GM23338 (cell line): ENCODE measurements around the gene EXOC3L1. TPM values are rescaled to one million over a fixed set of nuclear protein-coding genes. Genes with fewer than 3 reads are reported as not detected.

Experiments used
- ATAC-seq: fragments of 200-7000 bp; cut with Tn5 transposase; 3 replicates; pipeline ENCODE4 v1.9.1; 2020
- DNase-seq: peaks from one replicate; pipeline ENCODE4 v3.0.0-alpha.2; 2015; ENCODE audit warnings: low spot score
- H2AFZ ChIP-seq: fragments of 200-600 bp; sonication (generic); 2 replicates; pipeline ENCODE4 v1.8.0; 2016; ENCODE audit warnings: antibody characterized with exemption, mild to moderate bottlenecking, moderate library complexity
- H3F3A ChIP-seq: fragments of 200-600 bp; sonication (generic); replicated peaks from 2 replicates; pipeline ENCODE4 v1.8.0; 2017; ENCODE audit warnings: antibody characterized with exemption, mixed run types, low read depth
- H3K27ac ChIP-seq: fragments of 200-600 bp; sonication (generic); 2 replicates; pipeline ENCODE4 v1.6.1; 2016; ENCODE audit warnings: low read depth
- H3K27me3 ChIP-seq: fragments of 200-600 bp; sonication (generic); 2 replicates; pipeline ENCODE4 v1.8.0; 2016; ENCODE audit warnings: mild to moderate bottlenecking, mixed run types, moderate library complexity; ENCODE audit not compliant: insufficient read depth
- H3K36me3 ChIP-seq: fragments of 200-600 bp; sonication (generic); 2 replicates; pipeline ENCODE4 v1.8.0; 2016; ENCODE audit warnings: mild to moderate bottlenecking; ENCODE audit not compliant: insufficient read depth
- H3K4me1 ChIP-seq: fragments of 200-600 bp; sonication (generic); 2 replicates; pipeline ENCODE4 v1.8.0; 2016; ENCODE audit warnings: mild to moderate bottlenecking, moderate library complexity; ENCODE audit not compliant: insufficient read depth
- H3K4me2 ChIP-seq: fragments of 200-600 bp; sonication (generic); 2 replicates; pipeline ENCODE4 v1.7.1; 2017; ENCODE audit warnings: mixed run types
- H3K4me3 ChIP-seq: fragments of 200-600 bp; sonication (generic); 2 replicates; pipeline ENCODE4 v1.6.1; 2016; ENCODE audit warnings: mixed run types
- H3K79me2 ChIP-seq: fragments of 200-600 bp; sonication (generic); replicated peaks from 2 replicates; pipeline ENCODE4 v1.8.0; 2017; ENCODE audit warnings: mild to moderate bottlenecking; ENCODE audit not compliant: insufficient read depth
- H3K9me2 ChIP-seq: fragments of 200-600 bp; sonication (generic); 2 replicates; pipeline ENCODE4 v1.8.0; 2017; ENCODE audit not compliant: insufficient read depth
- H4K20me1 ChIP-seq: fragments of 200-600 bp; sonication (generic); replicated peaks from 2 replicates; pipeline ENCODE4 v1.8.0; 2017; ENCODE audit warnings: mild to moderate bottlenecking; ENCODE audit not compliant: insufficient read depth
- H3K27ac Mint-ChIP-seq: 2 replicates; pipeline ENCODE4 v1.8.0; 2020; ENCODE audit warnings: inconsistent platforms, mild to moderate bottlenecking, moderate library complexity, mixed read lengths
- H3K27me3 Mint-ChIP-seq: 3 replicates; pipeline ENCODE4 v1.8.0; 2022; ENCODE audit warnings: low read depth, mild to moderate bottlenecking, moderate library complexity, mixed read lengths, inconsistent platforms; ENCODE audit not compliant: insufficient read depth, poor library complexity
- H3K36me3 Mint-ChIP-seq: 3 replicates; pipeline ENCODE4 v1.8.0; 2021; ENCODE audit warnings: low read depth, mild to moderate bottlenecking, inconsistent platforms, moderate library complexity, mixed read lengths
- H3K4me1 Mint-ChIP-seq: 3 replicates; pipeline ENCODE4 v1.8.0; 2020; ENCODE audit warnings: mild to moderate bottlenecking, inconsistent platforms, mixed read lengths
- H3K4me3 Mint-ChIP-seq: 3 replicates; pipeline ENCODE4 v1.8.0; 2021; ENCODE audit warnings: moderate library complexity, mild to moderate bottlenecking, inconsistent platforms, mixed read lengths
- H3K9me3 Mint-ChIP-seq: 3 replicates; pipeline ENCODE4 v1.8.0; 2020; ENCODE audit warnings: moderate library complexity, mild to moderate bottlenecking, inconsistent platforms, mixed read lengths
- CREB1 ChIP-seq: fragments of 250-450 bp; sonication (Bioruptor Pico); IDR thresholded peaks from 2 replicates; pipeline ENCODE4 v1.5.0; 2020; ENCODE audit warnings: low read depth, mild to moderate bottlenecking, moderate library complexity
- EZH2phosphoT487 ChIP-seq: fragments of 200-600 bp; sonication (generic); IDR thresholded peaks from one replicate; pipeline ENCODE4 v1.8.1; 2018; ENCODE audit warnings: antibody characterized with exemption; ENCODE audit not compliant: unreplicated experiment
- JUNB ChIP-seq: IDR thresholded peaks from one replicate; pipeline ENCODE4 v1.6.1; 2016; ENCODE audit warnings: antibody characterized with exemption; ENCODE audit not compliant: unreplicated experiment
- NANOG ChIP-seq: IDR thresholded peaks from 2 replicates; pipeline ENCODE4 v1.6.1; 2016; ENCODE audit warnings: antibody characterized with exemption, borderline replicate concordance
- POLR2AphosphoS5 ChIP-seq: IDR thresholded peaks from 2 replicates; pipeline ENCODE4 v1.6.1; 2016; ENCODE audit warnings: antibody characterized with exemption, low read depth
- STAT1 ChIP-seq: IDR thresholded peaks from one replicate; pipeline ENCODE4 v1.6.1; 2016; ENCODE audit warnings: antibody characterized with exemption; ENCODE audit not compliant: unreplicated experiment
- polyA plus RNA-seq: library from polyadenylated mRNA; unstranded; fragments of >200 nt; fragmentation: Nextera tagmentation; extraction: Ambion mirVana; gene quantifications from 2 replicates; pipeline ENCODE4 v1.2.1, GENCODE V29; 2016
- total RNA-seq: library from RNA; depleted of rRNA; stranded (reverse); fragments of >200 nt; shearing (Covaris generic); gene quantifications from 2 replicates; pipeline ENCODE4 v1.2.3, GENCODE V29; 2014
- TF ChIP-seq, protein P1 (sequence below): fragments of 250-450 bp; sonication (Bioruptor Pico); IDR thresholded peaks from 2 replicates; pipeline ENCODE4 v1.5.0; 2020; ENCODE audit warnings: mild to moderate bottlenecking, moderate library complexity
- TF ChIP-seq, protein P2 (sequence below): IDR thresholded peaks from 2 replicates; pipeline ENCODE4 v1.6.1; 2016; ENCODE audit warnings: antibody characterized with exemption
- TF ChIP-seq, protein P3 (sequence below): IDR thresholded peaks from one replicate; pipeline ENCODE4 v1.6.1; 2018; ENCODE audit warnings: antibody characterized with exemption; ENCODE audit not compliant: unreplicated experiment
- TF ChIP-seq, protein P4 (sequence below), 2 experiments: fragments of 200-600 bp in 1 of 2; sonication (generic) in 1 of 2; conservative IDR thresholded peaks; 2 replicates each; pipeline versions ENCODE4 v1.5.1 to v1.6.1; 2016 to 2017; ENCODE audit warnings: antibody characterized with exemption in 2 of 2, low read depth in 2 of 2, mild to moderate bottlenecking in 2 of 2, moderate library complexity in 1 of 2

Gene EXOC3L1
- total and polyA plus RNA-seq, 2 experiments from 2014 or later = 1.1 to 2.3 TPM

DNA sequence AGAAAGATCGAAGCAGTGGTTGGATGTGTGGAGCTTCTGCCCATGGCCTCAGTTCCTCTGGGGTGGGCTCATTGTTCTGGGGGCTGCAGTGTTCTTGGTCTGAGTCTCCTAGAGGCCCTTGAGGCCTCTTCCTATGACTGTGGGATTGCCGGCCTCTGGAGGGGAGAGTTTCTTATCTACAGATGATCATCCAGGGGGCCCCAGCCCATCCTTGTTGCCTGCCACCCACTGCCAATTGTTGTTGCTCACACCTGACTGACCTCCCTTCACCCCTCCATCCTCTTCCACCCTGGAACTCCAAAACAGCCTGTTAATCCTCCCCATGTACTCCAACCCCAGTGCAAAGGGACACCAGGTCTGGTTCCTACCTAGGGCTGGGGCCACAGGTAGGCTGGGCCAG, 45.0 kb downstream of the EXOC3L1 start (continued):
- TF ChIP-seq, protein P1, sequence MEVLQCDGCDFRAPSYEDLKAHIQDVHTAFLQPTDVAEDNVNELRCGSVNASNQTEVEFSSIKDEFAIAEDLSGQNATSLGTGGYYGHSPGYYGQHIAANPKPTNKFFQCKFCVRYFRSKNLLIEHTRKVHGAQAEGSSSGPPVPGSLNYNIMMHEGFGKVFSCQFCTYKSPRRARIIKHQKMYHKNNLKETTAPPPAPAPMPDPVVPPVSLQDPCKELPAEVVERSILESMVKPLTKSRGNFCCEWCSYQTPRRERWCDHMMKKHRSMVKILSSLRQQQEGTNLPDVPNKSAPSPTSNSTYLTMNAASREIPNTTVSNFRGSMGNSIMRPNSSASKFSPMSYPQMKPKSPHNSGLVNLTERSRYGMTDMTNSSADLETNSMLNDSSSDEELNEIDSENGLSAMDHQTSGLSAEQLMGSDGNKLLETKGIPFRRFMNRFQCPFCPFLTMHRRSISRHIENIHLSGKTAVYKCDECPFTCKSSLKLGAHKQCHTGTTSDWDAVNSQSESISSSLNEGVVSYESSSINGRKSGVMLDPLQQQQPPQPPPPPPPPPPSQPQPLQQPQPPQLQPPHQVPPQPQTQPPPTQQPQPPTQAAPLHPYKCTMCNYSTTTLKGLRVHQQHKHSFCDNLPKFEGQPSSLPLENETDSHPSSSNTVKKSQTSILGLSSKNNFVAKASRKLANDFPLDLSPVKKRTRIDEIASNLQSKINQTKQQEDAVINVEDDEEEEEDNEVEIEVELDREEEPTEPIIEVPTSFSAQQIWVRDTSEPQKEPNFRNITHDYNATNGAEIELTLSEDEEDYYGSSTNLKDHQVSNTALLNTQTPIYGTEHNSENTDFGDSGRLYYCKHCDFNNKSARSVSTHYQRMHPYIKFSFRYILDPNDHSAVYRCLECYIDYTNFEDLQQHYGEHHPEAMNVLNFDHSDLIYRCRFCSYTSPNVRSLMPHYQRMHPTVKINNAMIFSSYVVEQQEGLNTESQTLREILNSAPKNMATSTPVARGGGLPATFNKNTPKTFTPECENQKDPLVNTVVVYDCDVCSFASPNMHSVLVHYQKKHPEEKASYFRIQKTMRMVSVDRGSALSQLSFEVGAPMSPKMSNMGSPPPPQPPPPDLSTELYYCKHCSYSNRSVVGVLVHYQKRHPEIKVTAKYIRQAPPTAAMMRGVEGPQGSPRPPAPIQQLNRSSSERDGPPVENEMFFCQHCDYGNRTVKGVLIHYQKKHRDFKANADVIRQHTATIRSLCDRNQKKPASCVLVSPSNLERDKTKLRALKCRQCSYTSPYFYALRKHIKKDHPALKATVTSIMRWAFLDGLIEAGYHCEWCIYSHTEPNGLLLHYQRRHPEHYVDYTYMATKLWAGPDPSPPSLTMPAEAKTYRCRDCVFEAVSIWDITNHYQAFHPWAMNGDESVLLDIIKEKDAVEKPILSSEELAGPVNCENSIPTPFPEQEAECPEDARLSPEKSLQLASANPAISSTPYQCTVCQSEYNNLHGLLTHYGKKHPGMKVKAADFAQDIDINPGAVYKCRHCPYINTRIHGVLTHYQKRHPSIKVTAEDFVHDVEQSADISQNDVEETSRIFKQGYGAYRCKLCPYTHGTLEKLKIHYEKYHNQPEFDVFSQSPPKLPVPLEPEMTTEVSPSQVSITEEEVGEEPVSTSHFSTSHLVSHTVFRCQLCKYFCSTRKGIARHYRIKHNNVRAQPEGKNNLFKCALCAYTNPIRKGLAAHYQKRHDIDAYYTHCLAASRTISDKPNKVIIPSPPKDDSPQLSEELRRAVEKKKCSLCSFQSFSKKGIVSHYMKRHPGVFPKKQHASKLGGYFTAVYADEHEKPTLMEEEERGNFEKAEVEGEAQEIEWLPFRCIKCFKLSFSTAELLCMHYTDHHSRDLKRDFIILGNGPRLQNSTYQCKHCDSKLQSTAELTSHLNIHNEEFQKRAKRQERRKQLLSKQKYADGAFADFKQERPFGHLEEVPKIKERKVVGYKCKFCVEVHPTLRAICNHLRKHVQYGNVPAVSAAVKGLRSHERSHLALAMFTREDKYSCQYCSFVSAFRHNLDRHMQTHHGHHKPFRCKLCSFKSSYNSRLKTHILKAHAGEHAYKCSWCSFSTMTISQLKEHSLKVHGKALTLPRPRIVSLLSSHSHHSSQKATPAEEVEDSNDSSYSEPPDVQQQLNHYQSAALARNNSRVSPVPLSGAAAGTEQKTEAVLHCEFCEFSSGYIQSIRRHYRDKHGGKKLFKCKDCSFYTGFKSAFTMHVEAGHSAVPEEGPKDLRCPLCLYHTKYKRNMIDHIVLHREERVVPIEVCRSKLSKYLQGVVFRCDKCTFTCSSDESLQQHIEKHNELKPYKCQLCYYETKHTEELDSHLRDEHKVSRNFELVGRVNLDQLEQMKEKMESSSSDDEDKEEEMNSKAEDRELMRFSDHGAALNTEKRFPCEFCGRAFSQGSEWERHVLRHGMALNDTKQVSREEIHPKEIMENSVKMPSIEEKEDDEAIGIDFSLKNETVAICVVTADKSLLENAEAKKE (CRISPR knock-in tag) = no peak
- no peak for TF ChIP-seq POLR2AphosphoS5
- no peak for TF ChIP-seq NANOG
- no peak for TF ChIP-seq JUNB
- TF ChIP-seq, protein P2, sequence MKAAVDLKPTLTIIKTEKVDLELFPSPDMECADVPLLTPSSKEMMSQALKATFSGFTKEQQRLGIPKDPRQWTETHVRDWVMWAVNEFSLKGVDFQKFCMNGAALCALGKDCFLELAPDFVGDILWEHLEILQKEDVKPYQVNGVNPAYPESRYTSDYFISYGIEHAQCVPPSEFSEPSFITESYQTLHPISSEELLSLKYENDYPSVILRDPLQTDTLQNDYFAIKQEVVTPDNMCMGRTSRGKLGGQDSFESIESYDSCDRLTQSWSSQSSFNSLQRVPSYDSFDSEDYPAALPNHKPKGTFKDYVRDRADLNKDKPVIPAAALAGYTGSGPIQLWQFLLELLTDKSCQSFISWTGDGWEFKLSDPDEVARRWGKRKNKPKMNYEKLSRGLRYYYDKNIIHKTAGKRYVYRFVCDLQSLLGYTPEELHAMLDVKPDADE = no peak
- no peak for TF ChIP-seq CREB1 (CRISPR knock-in tag)
- TF ChIP-seq EZH2phosphoT487 = no peak

DNA sequence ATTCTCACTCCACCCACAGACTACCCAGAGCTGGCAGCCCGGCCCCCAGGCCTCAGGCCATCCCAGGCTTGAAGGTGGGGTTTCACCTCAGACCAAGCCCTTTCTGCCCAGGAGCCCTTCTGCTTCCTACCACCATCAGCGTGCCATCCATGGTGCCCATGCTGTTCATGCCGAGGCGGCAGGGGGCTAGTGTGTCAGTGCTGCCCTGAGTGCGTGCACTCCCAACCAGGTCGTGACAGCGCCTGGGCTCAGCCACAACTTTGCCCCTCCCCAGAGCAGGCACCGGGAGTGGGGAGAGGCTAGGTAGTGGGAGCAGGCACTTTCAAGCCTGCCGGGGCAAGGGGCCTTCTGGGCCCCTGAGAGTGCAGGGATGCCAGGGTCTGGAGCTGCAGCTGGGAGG, 47.6 kb downstream of the EXOC3L1 start:
- TF ChIP-seq, protein P3, sequence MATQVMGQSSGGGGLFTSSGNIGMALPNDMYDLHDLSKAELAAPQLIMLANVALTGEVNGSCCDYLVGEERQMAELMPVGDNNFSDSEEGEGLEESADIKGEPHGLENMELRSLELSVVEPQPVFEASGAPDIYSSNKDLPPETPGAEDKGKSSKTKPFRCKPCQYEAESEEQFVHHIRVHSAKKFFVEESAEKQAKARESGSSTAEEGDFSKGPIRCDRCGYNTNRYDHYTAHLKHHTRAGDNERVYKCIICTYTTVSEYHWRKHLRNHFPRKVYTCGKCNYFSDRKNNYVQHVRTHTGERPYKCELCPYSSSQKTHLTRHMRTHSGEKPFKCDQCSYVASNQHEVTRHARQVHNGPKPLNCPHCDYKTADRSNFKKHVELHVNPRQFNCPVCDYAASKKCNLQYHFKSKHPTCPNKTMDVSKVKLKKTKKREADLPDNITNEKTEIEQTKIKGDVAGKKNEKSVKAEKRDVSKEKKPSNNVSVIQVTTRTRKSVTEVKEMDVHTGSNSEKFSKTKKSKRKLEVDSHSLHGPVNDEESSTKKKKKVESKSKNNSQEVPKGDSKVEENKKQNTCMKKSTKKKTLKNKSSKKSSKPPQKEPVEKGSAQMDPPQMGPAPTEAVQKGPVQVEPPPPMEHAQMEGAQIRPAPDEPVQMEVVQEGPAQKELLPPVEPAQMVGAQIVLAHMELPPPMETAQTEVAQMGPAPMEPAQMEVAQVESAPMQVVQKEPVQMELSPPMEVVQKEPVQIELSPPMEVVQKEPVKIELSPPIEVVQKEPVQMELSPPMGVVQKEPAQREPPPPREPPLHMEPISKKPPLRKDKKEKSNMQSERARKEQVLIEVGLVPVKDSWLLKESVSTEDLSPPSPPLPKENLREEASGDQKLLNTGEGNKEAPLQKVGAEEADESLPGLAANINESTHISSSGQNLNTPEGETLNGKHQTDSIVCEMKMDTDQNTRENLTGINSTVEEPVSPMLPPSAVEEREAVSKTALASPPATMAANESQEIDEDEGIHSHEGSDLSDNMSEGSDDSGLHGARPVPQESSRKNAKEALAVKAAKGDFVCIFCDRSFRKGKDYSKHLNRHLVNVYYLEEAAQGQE = no peak
- no peak for TF ChIP-seq EZH2phosphoT487
- no peak for TF ChIP-seq STAT1
- TF ChIP-seq, protein P4, sequence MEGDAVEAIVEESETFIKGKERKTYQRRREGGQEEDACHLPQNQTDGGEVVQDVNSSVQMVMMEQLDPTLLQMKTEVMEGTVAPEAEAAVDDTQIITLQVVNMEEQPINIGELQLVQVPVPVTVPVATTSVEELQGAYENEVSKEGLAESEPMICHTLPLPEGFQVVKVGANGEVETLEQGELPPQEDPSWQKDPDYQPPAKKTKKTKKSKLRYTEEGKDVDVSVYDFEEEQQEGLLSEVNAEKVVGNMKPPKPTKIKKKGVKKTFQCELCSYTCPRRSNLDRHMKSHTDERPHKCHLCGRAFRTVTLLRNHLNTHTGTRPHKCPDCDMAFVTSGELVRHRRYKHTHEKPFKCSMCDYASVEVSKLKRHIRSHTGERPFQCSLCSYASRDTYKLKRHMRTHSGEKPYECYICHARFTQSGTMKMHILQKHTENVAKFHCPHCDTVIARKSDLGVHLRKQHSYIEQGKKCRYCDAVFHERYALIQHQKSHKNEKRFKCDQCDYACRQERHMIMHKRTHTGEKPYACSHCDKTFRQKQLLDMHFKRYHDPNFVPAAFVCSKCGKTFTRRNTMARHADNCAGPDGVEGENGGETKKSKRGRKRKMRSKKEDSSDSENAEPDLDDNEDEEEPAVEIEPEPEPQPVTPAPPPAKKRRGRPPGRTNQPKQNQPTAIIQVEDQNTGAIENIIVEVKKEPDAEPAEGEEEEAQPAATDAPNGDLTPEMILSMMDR (conservative IDR thresholded peaks at IDR 0.05; ENCODE audit: low read depth in 2 of 2) = no peak
- peaks cover 8% of the 10 kb centered on the region; the same call in 1 of the 2 replicates for H3K36me3 ChIP-seq
- no peaks in the 10 kb centered on the region for H3K9me2 ChIP-seq
- H3K4me2 ChIP-seq = no peak overlapping the region
- peaks cover 55% of the 10 kb centered on the region for H3K36me3 Mint-ChIP-seq
- H3K27ac Mint-ChIP-seq = no peak overlapping the region
- H3K79me2 ChIP-seq = no peaks in the 10 kb centered on the region
- no peak overlapping the region for H2AFZ ChIP-seq
- DNase-seq (no peak), ATAC-seq (no peak)
- no peaks in the 10 kb centered on the region for H3K4me1 Mint-ChIP-seq
- H3K4me3 ChIP-seq = no peak overlapping the region
- peaks cover 4% of the 10 kb centered on the region for H3K27me3 Mint-ChIP-seq
- H3K27ac ChIP-seq = no peak overlapping the region
- peaks cover 5% of the 10 kb centered on the region; the same call in 1 of the 2 replicates for H4K20me1 ChIP-seq
- no peaks in the 10 kb centered on the region for H3K4me1 ChIP-seq
- H3F3A ChIP-seq = no peaks in the 10 kb centered on the region
- no peaks in the 10 kb centered on the region for H3K9me3 Mint-ChIP-seq
- H3K4me3 Mint-ChIP-seq = no peak overlapping the region
- H3K27me3 ChIP-seq = no peaks in the 10 kb centered on the region
